ENCODE measurements around the gene LUZP1.

The LUZP1 gene

DNA sequence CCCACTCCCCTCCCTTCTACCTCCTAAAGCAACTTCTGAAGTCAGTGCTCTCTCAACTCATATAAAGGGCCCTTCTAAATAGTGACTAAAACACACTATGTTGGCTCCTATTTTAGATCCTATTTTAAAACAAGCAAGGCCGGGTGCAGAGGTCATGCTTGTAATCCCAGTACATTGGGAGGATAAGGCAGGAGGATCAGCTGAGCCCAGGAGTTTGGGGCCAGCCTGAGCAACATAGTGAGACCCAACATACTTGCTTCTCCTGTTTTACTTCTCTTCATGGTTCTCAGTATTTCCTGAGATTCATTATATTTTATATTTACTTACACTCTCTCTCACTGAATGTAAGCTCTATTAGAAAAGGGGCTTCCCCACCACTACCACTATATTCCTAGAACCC lies 42.5 kb downstream of the LUZP1 start:
- Histone ChIP-seq H3K27ac (ENCODE audit: extremely low read depth, low read depth, low read length) (no peak overlapping the region), H3K4me1 (ENCODE audit: control insufficient read depth, insufficient read depth, low read length) (peaks cover 5% of the 10 kb centered on the region), H3K36me3 (ENCODE audit: control insufficient read depth in 2 of 2, insufficient read depth in 1 of 2, low read length in 2 of 2) (no peaks in the 10 kb centered on the region), H3K9me3 (ENCODE audit: control insufficient read depth, insufficient read depth, low read depth, low read length) (no peaks in the 10 kb centered on the region), H3K4me3 (ENCODE audit: low read depth, low read length) (no peak overlapping the region)
- POLR2A ChIA-PET = no interaction called here
- TF ChIP-seq ZNF549 (tag by site-specific recombination; IDR thresholded peaks at IDR 0.05) = no peak
- no peak for TF ChIP-seq ZNF747 (tag by site-specific recombination; IDR thresholded peaks at IDR 0.05)
- TF ChIP-seq, protein P1, sequence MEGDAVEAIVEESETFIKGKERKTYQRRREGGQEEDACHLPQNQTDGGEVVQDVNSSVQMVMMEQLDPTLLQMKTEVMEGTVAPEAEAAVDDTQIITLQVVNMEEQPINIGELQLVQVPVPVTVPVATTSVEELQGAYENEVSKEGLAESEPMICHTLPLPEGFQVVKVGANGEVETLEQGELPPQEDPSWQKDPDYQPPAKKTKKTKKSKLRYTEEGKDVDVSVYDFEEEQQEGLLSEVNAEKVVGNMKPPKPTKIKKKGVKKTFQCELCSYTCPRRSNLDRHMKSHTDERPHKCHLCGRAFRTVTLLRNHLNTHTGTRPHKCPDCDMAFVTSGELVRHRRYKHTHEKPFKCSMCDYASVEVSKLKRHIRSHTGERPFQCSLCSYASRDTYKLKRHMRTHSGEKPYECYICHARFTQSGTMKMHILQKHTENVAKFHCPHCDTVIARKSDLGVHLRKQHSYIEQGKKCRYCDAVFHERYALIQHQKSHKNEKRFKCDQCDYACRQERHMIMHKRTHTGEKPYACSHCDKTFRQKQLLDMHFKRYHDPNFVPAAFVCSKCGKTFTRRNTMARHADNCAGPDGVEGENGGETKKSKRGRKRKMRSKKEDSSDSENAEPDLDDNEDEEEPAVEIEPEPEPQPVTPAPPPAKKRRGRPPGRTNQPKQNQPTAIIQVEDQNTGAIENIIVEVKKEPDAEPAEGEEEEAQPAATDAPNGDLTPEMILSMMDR (tag by site-specific recombination; IDR thresholded peaks at IDR 0.05) = no peak
- TF ChIP-seq, protein P2, sequence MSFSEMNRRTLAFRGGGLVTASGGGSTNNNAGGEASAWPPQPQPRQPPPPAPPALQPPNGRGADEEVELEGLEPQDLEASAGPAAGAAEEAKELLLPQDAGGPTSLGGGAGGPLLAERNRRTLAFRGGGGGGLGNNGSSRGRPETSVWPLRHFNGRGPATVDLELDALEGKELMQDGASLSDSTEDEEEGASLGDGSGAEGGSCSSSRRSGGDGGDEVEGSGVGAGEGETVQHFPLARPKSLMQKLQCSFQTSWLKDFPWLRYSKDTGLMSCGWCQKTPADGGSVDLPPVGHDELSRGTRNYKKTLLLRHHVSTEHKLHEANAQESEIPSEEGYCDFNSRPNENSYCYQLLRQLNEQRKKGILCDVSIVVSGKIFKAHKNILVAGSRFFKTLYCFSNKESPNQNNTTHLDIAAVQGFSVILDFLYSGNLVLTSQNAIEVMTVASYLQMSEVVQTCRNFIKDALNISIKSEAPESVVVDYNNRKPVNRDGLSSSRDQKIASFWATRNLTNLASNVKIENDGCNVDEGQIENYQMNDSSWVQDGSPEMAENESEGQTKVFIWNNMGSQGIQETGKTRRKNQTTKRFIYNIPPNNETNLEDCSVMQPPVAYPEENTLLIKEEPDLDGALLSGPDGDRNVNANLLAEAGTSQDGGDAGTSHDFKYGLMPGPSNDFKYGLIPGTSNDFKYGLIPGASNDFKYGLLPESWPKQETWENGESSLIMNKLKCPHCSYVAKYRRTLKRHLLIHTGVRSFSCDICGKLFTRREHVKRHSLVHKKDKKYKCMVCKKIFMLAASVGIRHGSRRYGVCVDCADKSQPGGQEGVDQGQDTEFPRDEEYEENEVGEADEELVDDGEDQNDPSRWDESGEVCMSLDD (tag by site-specific recombination; IDR thresholded peaks at IDR 0.05) = no peak
- no peak for TF ChIP-seq KLF8 (tag by site-specific recombination; IDR thresholded peaks at IDR 0.05)
- no peak for TF ChIP-seq ZNF510 (tag by site-specific recombination; IDR thresholded peaks at IDR 0.05; ENCODE audit: insufficient replicate concordance)
- TF ChIP-seq, protein P3, sequence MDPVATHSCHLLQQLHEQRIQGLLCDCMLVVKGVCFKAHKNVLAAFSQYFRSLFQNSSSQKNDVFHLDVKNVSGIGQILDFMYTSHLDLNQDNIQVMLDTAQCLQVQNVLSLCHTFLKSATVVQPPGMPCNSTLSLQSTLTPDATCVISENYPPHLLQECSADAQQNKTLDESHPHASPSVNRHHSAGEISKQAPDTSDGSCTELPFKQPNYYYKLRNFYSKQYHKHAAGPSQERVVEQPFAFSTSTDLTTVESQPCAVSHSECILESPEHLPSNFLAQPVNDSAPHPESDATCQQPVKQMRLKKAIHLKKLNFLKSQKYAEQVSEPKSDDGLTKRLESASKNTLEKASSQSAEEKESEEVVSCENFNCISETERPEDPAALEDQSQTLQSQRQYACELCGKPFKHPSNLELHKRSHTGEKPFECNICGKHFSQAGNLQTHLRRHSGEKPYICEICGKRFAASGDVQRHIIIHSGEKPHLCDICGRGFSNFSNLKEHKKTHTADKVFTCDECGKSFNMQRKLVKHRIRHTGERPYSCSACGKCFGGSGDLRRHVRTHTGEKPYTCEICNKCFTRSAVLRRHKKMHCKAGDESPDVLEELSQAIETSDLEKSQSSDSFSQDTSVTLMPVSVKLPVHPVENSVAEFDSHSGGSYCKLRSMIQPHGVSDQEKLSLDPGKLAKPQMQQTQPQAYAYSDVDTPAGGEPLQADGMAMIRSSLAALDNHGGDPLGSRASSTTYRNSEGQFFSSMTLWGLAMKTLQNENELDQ (tag by site-specific recombination; IDR thresholded peaks at IDR 0.05; ENCODE audit: low read depth) = no peak
- CTCF ChIA-PET = interaction anchor here (0.6 kb wide), 1 partner anchor 9 kb away, joined by 3 read pairs; no protein-coding TSS in a partner anchor

DNA sequence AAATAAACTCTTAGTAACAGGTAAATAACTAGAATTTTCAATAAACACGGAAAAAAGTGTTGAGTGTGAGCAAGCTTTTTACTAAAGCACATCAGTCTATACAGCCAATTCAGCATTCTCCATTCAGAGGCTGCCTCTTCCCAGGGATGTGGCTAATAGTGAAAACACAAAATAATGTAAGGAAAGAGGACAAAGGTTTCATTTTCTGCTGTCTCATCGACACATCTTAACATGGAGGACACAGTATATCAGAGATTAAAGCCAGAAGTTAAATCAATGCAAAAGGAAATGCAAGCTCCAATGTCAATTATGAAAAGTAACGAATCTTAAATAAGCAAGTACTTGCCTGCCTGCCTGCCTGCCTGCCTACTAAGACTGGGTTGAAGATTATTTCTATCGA lies 43.2 kb downstream of the LUZP1 start:
- no peak overlapping the region for H3K27ac ChIP-seq (ENCODE audit: extremely low read depth, low read depth, low read length)
- CTCF ChIA-PET = no interaction called here
- peaks cover 5% of the 10 kb centered on the region for H3K4me1 ChIP-seq (ENCODE audit: control insufficient read depth, insufficient read depth, low read length)
- no peaks in the 10 kb centered on the region for H3K36me3 ChIP-seq (ENCODE audit: control insufficient read depth in 2 of 2, insufficient read depth in 1 of 2, low read length in 2 of 2)
- H3K4me3 ChIP-seq (ENCODE audit: low read depth, low read length) = no peak overlapping the region
- TF ChIP-seq ZNF335 (tag by site-specific recombination; conservative IDR thresholded peaks at IDR 0.05) = no peak
- no peak for TF ChIP-seq SP2 (tag by site-specific recombination; IDR thresholded peaks at IDR 0.05)
- no peak for TF ChIP-seq BCL11B (tag by site-specific recombination; IDR thresholded peaks at IDR 0.05; ENCODE audit: low read depth)
- no peak for TF ChIP-seq REPIN1 (tag by site-specific recombination; IDR thresholded peaks at IDR 0.05; ENCODE audit: low read depth)
- TF ChIP-seq, protein P4, sequence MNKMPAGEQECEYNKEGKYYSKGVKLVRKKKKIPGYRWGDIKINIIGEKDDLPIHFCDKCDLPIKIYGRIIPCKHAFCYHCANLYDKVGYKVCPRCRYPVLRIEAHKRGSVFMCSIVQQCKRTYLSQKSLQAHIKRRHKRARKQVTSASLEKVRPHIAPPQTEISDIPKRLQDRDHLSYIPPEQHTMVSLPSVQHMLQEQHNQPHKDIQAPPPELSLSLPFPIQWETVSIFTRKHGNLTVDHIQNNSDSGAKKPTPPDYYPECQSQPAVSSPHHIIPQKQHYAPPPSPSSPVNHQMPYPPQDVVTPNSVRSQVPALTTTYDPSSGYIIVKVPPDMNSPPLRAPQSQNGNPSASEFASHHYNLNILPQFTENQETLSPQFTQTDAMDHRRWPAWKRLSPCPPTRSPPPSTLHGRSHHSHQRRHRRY (tag by site-specific recombination; IDR thresholded peaks at IDR 0.05) = no peak
- POLR2A ChIA-PET = no interaction called here
- H3K9me3 ChIP-seq (ENCODE audit: control insufficient read depth, insufficient read depth, low read depth, low read length) = no peaks in the 10 kb centered on the region

DNA sequence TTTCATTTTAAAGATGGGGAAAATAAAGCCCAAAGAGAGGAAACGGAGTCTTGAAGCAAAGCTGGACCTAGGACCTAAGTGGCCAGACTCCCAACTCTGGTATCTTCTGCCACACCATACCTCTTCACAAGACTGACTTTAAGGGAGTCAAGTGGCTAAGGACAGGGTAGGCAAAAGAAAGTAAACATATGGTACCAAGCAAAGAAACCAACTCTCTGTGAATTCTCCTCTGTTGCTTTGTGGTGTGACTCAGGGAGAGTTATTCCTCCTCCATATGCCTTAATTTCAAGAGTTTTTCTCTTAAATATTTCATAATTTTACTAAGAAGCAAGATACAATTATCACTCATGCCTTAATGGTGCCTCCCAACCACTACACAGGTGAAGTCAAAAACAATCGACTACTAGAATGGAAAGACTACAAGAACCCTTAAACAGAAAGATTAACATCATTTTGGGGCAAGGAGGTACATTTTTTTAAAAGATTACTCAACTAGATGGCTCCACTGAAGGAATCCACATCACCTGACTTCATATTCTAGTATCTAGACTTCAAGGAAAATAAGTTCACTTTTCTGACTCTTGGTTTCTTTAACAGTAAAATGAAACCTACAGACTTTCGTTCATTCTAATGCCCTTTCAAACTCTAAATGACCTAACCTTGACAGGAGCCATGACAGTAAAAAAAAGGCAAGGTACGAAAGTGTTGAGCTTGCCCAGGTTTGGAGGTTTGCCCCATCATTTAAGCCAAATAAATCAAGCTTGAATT lies 44.2 kb downstream of the LUZP1 start:
- CTCF ChIA-PET = no interaction called here

More for the DNA sequence above, 44.2 kb downstream of the LUZP1 start:
- no peak overlapping the region for H3K27ac ChIP-seq (ENCODE audit: extremely low read depth, low read depth, low read length)
- H3K36me3 ChIP-seq (ENCODE audit: control insufficient read depth in 2 of 2, insufficient read depth in 1 of 2, low read length in 2 of 2) = no peaks in the 10 kb centered on the region
- TF ChIP-seq ZNF426 (tag by site-specific recombination; IDR thresholded peaks at IDR 0.05) (no peak), SCRT1 (tag by site-specific recombination; IDR thresholded peaks at IDR 0.05; ENCODE audit: borderline replicate concordance) (no peak), ZNF837 (tag by site-specific recombination; IDR thresholded peaks at IDR 0.05) (no peak), RBAK (tag by site-specific recombination; IDR thresholded peaks at IDR 0.05) (no peak), ZNF157 (tag by site-specific recombination; IDR thresholded peaks at IDR 0.05) (no peak), ZNF791 (tag by site-specific recombination; IDR thresholded peaks at IDR 0.05) (no peak), ZNF132 (tag by site-specific recombination; IDR thresholded peaks at IDR 0.05; ENCODE audit: borderline replicate concordance) (no peak), ZNF214 (tag by site-specific recombination; IDR thresholded peaks at IDR 0.05; ENCODE audit: borderline replicate concordance) (no peak), ZNF155 (tag by site-specific recombination; IDR thresholded peaks at IDR 0.05) (no peak), ZXDB (tag by site-specific recombination; IDR thresholded peaks at IDR 0.05) (no peak), KLF9 (tag by site-specific recombination; IDR thresholded peaks at IDR 0.05; ENCODE audit: low read depth) (no peak), ZNF19 (tag by site-specific recombination; IDR thresholded peaks at IDR 0.05; ENCODE audit: low read depth) (no peak)
- no peaks in the 10 kb centered on the region for H3K9me3 ChIP-seq (ENCODE audit: control insufficient read depth, insufficient read depth, low read depth, low read length)
- no peak overlapping the region for H3K4me3 ChIP-seq (ENCODE audit: low read depth, low read length)
- POLR2A ChIA-PET = no interaction called here
- peaks cover 5% of the 10 kb centered on the region for H3K4me1 ChIP-seq (ENCODE audit: control insufficient read depth, insufficient read depth, low read length)
